ENCODE results near the gene KRT15.

Gene KRT15

DNA sequence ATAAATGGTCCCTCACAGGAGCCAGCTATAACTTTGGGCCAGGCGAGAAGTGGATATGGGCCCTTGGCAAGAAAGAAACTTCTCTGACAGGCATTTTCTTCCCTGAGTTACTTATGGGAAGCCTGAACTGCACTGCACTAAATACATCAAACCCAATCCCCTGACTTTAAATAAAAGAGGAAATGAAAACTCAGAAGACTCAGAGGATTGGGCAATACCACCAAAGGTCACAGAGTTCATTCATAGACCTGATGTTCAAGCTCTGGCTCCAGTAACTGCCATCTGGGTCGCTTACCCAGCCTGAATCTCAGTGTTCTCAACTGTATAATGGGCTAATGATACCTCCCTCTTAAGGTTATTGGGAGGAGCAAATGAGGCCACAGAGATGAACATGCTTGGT lies 38.6 kb downstream of the KRT15 start:
- no peak for DNase-seq (ENCODE audit: low read depth)

DNA sequence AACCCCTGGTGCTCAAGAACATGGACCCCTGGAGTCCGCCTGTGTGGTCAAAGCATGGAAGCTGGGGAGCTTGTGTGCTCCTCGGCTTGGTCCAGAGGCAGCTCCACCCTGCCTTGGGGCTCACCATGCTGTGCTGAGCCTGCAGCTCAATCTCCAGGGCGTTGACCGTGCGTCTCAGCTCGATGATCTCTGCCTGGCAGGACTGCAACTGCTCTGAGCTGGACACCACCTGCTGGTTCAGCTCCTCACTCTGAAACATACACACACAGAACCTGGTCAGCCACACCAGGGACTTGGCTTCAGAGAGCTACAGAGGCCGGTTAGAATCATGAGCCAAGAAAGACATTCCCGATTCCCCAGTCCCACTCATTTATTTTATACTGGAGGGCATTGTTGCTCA lies 40.5 kb downstream of the KRT15 start:
- DNase-seq (ENCODE audit: low read depth), result no peak

DNA sequence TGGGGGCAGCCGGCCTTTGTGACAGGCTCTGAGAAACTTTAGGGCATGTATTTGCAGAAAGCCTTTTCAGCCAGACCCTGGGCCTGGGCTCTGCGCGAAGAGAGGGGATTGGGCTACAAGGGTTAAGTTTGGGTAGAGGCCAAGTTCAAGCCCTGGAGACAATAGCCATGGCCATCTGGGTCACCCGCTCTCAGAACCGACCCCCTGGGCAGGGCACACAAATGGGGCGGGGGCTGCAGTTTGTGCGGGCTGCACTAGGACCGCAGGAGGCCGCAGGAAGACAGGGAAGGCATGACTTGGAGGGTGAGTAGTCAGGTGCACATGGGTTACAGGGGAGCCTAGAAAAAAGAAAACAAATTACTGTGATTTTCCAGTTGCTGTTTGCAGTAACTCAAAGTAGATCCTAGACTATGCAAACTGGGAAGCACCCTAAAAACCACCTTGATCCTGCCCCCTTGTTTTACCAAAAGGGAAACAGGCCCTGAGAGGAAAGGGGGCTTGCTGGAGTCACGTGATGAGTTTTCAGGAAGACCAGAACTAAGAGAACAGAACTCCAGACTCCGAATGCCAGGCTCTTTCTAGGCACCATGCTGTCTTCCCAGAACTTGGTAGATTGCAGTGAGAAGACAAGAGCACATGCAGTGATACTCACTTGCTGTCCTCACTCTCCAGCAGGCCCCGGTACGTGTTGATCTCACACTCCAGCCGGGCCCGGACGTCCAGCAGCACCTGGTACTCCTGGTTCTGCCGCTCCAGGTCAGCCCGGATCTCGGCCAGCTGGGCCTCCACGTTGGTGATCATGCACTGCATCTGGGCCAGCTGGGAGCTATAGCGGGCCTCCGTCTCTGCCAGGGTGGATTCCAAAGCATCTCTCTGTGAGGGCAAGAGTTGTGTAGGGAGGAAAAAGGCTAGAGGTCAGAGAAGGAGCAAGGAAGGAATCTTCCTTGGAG lies 41.5 kb downstream of the KRT15 start:
- no peak for DNase-seq (ENCODE audit: low read depth)

DNA sequence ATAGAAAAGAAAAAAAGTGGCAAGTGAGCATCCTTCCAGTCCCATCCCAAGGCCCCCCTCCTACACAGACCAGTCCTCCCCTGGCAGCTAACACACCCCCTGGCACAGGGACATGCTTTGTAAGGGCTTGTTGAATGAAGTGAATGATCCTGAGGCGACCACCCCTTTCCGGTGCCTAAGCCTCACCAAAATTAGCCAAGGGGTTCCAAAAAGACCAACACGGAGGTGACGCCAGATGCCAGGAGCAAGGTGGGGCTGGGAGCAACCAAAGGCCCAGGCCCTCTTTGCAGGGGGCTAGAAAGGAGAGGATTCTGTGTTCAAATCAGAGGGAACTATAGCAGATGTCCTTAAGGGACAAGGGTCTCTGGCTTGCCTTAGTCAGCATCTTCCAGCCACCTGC lies 43.3 kb downstream of the KRT15 start:
- DNase-seq (ENCODE audit: low read depth), result no peak

DNA sequence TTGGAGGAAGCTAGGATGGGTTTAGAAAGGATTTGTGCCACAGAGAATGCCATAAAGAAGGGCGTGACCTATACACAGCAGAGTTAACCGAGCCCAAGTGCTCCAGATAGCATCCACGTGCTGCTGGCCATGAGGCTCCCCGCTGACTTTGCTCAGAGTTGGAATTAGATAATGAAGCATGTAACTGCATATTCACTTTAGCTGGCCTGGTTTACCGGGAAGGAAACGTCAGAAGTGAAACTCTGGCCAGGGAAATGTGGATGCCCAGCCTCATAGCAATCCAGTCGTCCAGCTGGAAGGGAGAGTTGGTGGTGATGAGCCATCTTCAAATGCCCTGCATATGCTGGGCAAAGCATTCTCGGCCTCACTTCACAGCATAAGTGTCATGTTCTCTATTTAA lies 43.8 kb downstream of the KRT15 start:
- DNase-seq (ENCODE audit: low read depth), result no peak

DNA sequence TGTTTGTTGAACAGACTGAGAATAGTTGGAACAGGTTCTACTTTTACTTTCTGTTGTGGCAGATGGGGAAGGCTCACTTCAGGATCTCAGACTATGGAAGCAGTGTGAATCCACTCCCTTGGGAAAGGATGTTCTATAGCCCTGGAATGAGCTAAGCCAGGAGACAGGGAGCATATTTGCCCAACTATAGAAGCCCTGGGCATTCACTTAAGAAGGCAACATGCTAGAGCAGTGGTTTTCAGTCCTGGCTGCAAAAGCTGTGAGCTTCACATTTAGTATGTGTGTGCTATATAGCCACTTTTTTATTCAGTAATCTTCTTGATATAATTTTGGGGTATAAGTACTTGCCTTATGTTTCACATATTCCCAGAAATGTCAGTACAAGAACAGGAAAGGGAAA lies 50.3 kb downstream of the KRT15 start:
- DNase-seq (ENCODE audit: low read depth), result no peak

DNA sequence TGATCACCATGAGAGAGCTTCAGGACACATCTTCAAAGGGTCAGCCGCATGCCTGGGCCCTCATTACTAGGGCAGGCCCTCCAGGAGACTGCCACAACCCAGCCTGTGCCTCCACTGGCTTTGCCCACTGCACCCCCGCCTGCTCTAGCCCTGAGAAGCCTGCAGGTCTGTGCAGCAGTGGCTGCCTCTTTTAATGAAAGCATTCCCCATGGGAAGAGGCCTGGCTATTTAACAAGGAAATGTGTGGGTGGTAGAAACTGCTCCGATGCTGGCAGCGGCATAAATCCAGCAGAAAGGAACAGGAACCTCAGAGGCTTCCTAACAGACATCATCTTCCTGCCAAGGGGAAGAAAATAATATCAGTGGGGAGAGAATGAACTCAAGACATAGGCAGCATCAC lies 51.1 kb downstream of the KRT15 start:
- DNase-seq (ENCODE audit: low read depth), result no peak

DNA sequence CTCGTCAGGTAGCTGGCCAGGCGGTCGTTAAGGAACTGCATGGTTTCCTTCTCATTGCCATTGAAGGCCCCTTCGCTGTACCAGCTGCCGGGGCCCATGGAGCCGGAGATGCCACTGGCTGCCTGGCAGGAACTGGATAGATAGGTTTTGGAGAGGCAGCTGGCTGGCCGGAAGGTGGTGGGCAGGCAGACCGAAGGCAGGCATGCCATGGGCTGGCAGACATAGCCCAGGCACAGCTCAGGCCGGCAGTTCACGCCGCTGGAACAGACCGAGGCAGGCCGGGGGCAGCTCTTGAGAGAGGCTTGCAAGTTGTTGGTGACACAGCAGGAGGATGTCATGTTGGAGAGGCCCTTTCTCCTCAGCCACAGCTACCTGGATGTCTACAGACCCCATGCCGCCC lies 51.7 kb downstream of the KRT15 start, which contains the start of gene KRT32:
Gene KRT32, minus strand, starts transcription at position 399 of the 400 bp plus-strand sequence. Its CDS starts 61 bp downstream, at position 338.
- no peak for DNase-seq (ENCODE audit: low read depth)

DNA sequence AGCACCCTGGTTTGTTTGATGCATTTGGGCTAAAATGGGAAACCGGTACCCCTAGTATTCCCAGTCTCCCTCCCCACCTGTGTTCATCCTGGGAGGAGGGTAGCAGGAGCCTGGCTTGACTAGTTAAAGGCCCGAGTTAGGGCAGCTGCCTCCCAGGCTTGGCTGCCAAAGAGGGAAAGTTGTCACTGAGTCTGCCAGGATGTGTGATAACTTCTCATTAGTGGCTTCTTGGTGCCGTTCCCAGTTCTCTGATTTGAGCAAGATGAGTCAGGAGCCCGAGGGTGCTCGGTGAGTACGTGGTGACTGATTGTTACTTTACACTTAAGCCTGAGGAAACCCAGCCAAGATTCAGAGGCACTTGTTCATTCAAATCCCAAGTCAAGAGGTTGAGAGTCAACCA lies 54.0 kb downstream of the KRT15 start:
- DNase-seq (ENCODE audit: low read depth), result peak; percentile 43

DNA sequence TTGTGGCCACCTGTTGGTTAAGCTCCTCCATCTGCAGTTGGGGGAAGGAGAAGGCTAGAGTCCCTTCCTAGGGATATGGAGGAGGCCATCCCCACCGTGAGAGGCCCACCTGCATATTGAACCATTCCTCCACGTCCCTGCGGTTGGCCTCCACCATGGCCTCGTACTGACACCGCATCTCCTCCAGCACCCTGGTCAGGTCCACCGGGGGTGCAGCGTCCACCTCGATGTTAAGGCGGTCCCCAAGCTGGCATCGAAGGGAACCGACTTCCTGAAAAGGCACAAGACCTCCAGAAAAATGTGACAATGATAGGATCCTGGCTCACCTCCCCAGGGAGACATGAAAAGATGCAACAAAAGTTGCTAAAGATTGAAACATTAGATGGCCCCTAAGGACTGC lies 54.5 kb downstream of the KRT15 start:
- DNase-seq (ENCODE audit: low read depth), result no peak

DNA sequence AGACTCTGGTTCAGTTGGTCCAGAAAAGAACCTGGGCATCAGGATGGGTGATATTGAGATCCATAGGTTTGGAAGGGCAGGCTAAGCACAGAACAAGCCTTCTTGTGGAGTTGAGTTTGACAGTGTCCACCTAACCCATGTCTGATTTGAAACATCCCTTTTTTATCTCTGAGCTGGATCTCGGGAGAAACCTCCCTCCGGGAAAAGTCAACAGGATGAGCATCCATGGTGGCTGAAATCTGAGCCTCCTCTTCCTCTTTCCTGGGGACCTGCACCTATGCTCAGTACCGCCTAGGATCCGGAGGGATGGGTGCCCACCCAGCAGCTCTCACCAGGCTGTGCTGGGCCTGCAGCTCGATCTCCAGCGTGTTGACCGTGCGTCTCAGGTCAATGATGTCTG lies 54.9 kb downstream of the KRT15 start:
- DNase-seq (ENCODE audit: low read depth), result no peak
